NCI-H146 treated with DMSO at 0.1 percent for 48 hours (cell line): Measurements from ENCODE around the gene WDPCP.
"Not testable (repeated sequence)": the region's sequence is repeated elsewhere in the genome, so short reads cannot be mapped to it uniquely, and the experiment has no call there.

Experiments
- DNase-seq: peaks from one replicate; lab custom pipeline; 2025; ENCODE audit not compliant: unreplicated experiment; lab: John Stamatoyannopoulos, UW

The WDPCP gene

DNA sequence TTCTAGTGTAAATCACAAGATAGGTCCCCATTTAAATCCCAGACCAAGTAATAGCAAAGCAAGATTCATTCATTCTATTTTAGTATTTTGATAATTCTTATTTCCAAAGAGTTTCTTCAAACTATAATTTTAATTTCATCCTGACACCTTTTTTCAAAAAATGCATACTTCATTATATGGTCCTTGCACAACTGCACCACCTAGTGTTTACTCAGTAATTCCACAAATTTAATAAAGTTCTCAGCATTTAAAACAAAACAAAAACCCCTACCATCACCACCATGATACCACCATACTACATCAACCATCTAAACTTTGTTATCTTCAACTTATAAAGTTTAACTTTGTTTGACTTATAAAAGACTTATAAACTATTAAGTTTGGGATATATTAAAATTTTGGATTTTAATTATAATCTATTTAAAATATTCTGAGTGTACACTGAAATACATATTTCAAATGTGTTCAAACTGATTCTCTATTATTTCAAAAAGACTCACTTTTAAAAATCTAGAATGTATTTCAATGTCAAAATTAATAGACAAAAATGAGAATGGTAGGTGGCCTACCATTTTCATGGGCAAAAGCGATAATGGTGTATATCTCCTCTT is 44.2 kb downstream of the WDPCP start:
- DNase-seq = peak; percentile 3

DNA sequence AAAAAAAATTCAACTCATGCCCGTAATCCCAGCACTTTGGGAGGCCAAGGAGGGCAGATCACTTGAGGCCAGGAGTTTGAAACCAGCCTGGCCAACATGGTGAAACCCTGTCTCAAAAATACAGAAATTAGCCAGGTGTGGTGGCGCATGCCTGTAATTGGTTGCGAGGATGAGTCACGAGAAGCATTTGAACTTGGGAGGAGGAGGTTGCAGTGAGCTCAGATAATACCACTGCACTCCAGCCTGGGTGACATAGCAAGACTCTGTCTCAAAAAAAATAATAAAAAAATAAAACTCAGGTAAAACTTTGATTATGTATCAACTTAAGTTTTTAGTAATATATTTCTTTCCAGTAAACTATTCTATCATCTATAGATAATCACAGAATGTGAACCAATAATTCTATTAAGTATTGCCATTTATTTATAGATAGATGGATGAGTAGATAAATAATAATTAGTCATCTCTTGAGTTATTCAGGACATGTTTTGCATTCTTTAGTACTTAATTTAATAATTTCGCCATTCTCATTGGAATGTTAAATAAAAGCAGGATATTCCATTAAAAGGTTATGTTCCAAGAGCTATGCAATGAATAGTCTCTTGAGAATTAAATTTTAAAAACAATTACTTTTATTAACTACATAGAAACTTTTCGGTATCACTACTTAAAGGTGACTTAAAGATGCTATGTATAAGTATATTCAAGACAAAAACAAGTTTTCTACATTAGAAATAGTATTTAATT is 48.7 kb downstream of the WDPCP start:
- DNase-seq = no peak

DNA sequence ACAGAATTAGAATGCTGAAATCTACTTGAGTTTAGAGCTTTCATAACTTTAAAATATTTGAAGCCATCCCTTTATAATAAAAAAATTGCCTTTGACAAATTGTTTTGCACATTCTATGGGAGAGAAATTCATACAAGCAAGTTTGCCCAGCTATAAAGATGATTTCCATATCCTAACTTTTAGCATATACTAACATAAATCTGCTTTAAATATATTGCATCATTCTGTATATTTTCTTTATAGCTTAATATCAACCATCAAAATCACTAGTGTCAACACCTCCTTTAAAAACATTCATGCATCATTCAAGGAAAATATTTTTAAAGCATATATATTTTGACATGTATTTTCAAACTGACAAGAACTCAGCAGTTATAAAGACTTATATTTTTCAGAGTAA is 49.9 kb downstream of the WDPCP start:
- DNase-seq = no peak

DNA sequence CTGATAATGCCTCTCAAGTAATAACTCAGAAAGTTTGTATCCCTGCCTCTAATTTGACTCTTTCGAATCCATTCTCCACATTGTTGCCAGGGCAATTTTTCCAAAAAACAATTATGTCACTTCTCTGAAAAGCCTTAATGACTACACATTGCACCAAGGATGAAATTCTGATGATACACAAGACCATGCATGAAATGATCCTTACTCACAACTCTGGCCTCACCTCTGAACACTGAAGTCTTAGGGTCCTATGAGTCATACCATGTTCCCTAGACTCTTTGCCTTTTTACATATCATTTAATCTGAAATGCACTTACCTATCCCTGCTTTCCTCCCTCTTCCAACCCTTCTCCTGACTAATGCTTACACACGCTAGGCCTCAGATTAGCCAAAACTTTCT is 51.0 kb downstream of the WDPCP start:
- DNase-seq = no peak

DNA sequence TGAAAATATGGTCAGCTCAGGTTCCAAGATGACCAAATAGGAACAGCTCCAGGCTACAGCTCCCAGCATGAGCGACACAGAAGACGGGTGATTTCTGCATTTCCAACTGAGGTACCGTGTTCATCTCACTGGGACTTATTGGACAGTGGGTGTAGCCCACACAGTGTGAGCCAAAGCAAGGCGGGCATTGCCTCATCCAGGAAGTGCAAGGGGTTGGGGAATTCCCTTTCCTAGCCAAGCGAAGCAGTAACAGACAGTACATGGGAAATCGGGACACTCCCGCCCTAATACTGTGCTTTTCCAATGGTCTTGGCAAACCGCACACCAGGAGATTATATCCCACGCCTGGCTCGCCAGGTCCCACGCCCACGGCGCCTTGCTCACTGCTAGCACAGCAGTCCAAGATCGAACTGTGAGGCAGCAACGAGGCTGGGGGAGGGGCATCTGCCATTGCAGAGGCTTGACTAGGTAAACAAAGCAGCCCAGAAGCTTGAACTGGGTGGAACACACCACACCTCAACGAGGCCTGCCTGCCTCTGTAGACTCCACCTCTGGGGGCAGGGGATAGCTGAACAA is 57.5 kb downstream of the WDPCP start:
- no peak for DNase-seq

DNA sequence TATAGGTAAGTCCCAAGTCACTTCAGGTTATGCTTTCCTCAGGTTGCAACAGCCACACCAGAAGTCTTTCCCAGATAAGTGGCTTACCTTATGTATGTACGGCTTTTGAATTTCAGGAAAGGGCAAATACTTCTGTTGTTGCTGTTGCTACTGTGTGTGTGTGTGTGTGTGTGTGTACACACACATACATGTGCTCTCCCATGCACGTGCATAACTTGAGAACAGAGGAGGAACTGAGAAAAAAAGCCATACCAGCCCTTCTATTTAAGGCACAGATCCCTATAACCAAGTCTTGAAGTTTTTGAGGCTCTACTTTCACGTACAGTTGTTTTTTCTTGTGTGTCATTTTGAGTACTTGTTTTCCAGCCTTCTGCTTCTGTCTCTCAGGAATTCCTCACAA is 62.4 kb downstream of the WDPCP start:
- no peak for DNase-seq

DNA sequence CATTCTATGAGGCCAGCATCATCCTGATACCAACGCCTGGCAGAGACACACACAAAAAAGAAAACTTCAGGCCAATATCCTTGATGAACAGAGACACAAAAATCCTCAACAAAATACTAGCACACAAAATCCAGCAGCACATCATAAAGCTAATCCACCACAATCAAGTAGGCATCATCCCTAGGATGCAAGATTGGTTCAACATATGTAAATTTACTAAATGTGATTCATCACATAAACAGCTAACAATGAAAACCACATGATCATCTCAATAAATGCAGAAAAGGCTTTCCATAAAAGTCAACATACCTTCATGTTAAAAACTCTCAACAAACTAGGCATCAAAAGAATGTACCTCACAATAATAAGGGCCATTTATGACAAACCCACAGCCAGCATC is 65.3 kb downstream of the WDPCP start:
- no peak for DNase-seq

DNA sequence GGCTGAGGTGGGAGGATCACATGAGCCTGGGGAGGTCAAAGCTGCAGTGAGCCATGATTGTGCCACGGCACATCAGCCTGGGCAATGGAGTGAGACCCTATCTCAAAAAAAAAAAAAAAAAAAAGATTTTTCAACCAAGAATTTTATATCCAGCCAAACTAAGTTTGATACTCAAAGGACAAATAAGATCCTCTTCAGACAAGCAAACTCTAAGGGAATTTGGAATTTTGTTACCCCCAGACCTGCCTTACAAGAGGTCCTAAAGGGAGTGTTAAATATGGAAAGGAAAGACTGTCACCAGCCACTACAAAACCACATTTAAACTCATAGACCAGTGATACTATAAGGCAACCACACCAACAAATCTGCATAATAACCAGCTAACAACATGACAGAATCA is 67.5 kb downstream of the WDPCP start:
- DNase-seq = no peak

DNA sequence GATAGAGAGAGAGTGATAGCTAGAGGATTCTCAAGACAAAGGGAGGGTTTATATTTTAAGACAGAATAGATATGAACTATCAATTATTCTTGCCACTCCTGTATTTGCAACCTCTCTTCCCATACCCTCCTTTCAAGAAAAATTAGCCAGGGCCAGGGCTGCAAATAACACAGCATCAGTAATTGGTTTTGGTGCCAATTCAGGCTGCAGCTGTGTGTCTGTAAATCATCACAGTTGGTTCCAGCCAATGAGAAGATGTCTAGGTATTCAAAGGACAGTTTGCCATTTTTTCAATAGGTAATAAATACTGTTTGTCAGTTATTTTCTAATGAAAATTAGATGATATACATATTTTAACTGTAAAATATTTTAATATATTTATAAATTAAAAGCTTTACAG is 73.5 kb downstream of the WDPCP start:
- DNase-seq = no peak

DNA sequence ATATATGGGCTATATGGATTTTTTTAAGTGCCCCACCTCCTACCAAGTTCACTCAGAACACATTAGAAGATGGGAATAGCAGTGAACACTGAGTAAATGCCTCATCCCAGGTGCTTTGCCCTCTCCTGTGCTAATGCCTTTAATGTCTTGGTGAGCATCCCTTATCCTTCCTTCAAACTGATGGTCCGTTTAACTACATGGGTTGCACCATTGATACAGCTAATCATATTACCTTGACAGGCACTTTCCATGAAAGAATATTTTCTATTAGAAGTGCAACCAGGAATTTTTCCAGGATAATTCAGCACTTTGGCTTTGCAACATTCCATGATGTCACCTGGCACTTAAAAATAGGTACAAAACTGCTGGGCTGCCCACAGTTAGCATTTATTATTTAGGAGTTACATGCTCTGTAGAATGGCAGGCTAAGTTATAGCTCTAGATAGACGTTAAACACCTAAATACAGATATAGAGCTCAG is 74.0 kb downstream of the WDPCP start:
- DNase-seq = no peak

DNA sequence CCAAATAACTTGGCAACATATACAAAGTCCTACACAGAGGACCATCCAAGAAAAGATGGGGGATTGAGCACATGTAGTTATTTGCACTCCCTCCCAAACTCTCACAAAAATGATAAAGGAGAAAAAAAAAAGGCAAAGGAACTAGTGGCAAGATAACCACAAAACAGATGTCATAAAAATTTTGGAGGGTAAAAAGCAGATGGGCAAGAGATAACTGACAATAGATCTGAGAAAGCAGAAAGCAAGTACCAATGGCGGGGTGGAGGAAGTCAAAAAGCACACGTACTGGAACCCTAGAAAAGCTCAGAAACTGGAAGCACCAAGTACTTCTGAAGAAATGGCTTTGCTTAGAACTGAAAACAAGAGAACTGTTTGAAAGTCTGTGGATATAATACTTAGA is 82.0 kb downstream of the WDPCP start:
- no peak for DNase-seq

DNA sequence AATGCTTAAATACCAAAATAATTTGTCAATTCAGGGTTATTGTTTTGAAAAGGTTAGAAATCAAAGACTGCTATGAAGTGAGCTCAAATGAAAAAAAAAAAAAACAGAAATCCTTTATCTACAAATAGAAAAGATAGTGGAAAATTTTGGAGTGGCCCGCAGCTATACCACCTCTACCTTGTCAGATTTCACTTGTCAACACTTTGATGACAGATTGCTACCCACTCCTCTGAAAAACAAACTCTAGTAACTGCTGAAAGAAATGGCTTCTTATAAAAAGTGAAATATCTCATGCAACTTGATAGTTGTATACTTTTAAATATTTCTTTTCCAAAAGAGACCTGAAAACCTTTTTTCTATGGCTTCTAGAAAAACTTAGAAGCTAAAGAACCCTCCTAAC is 84.5 kb downstream of the WDPCP start:
- DNase-seq = no peak

DNA sequence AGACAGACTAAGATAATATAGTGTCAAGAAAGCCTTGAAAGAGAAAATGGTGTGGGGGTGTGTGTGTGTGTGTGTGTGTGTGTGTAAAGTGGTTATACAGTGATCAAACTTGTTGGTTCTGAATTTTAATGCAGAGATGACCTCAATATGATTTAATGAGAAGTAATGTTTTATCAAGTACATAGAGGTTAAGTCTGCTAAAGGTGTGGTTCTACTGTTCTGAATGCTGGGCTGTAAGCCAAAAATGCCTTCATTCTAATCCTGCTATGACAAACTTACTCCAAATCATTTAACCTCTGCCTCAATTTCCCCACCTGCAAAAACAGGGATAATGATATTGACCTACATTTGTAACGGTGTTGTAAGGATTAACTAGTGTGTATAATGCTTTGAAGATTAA is 87.9 kb downstream of the WDPCP start:
- DNase-seq = no peak

DNA sequence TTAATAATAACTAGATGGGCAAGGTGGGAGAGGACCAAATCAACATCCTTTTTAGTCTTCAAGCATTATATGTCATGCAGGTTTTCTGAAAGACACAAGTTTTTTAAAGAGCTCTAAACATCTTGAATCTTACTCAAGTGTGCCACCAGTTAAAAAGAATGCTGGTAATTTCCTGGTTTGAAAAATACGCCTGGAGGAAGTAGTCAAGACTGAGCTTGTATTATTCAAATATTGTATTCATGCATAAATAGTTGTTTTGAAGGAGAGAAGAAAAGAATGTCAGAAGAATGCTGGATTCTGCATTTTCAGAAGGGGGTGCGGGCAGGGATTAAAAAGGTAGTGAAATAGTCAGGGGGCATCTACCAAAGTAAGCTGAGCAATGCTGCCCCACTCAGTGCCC is 90.7 kb downstream of the WDPCP start:
- no peak for DNase-seq

DNA sequence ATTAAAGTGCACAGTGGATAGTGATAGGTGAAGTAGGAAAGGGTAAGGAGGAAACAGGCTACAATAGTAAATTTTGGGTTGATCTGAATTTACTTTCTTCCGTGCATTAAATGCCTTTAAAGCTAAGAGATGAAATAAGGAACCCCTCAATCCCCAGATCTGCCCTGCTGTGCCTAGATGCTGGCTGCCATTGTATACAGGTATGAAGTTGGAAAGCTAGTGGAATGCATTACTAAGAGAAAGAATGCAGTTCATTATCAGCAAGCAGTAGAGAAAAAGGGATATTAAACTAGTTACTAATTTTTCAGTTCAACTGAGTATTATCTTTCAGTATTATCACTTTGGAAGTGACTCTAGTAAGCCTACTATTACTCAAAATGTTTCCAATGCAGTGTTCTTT is 93.3 kb downstream of the WDPCP start:
- no peak for DNase-seq

DNA sequence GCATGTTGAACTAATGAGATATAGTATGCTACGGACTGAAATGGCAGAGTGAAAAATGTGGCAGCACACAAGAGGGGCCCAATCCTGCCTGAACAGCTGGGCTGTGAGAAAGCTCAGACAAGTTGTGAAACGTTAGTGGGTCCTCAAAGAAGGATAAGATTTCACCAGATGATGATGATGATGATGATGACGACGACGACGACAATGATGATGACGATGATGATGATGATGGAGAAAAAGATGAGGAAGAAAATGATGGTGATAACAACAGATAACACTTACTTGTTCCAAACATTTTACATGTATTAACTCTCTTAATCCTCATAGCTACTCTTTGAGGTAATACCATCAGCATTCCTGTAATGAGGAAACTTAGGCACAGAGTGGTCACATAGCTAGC is 94.2 kb downstream of the WDPCP start:
- no peak for DNase-seq

DNA sequence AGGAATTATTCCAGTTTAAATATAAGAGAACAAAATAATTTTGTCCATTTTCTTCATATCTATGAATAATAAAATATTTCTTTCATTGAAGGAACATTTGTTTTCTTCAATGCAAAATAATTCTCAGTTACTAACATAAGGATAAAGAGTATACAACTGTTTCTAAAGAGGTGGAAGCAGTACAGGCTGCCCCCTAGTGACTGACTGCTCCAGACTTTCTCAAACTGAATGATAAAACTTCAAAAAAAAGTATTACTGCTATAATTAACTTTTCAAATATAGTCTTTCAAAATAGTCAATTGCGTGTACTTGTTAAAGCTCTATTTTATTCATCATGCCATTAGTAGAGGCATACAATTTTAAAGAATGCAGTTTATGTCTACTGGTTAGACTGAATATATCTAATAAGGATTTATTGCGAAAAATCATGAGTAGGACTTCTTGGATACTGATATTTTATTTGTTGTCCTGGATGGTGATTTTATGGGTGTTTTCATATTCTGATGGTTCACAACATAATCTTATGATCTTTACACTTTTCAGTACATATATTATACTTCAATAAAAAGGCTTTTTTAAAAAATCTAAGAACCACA is 100.1 kb downstream of the WDPCP start:
- DNase-seq = no peak

DNA sequence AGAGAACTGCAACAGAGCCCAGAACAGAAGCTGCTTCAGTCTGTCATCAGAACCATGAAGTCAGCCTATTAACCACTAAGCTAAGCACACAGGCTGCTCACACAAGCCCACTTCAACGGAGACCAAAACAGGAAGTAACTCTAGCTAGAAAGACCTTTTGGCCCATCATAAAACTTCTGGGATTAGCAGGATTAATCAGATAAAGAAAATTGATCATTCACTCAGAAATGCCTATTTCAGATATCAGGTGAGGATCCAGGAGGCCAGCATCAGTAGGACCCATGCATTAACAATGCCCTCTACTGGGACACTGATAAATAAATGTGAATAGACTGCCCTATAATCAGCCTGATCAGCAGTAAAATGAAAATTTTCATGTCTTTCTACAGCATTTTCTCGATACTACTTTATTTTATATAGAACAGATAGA is 101.4 kb downstream of the WDPCP start:
- DNase-seq = peak; percentile 37

DNA sequence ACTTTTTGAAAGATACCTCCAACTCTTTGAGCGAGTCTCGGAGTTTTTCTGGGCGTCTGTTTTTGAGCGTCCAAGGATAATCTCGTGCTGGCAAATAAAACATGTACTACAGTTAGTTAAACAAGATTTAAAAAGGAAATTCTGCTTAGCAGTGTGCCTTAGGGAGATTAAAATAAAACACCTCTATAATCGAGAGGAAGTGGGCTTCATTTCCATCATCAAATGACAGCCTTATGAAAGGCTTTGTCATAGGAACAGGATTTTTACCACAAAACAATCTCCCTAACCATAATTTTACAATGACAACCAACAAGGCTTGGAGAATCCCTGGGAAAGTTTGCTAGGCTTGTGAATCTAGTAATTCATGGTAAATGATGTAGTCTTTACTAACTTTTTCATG is 103.4 kb downstream of the WDPCP start:
- no peak for DNase-seq

DNA sequence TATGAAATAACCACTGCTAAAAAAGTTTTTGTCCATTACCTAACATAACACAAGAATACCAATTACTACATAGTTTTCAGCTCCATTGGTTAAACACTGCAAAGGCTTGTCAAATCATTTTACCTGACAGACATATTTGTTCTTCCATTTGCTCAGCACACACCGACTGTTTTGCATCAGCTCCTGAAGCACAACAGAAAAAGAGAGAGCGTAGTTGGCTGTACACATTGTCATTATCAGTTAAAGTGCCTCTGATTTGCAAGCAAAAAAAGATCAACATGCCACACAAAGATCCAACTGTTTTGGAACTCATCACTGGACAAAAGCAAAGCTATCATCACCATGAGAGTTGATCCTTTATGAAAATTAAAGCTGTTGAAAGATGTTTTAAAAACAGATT is 103.8 kb downstream of the WDPCP start:
- DNase-seq = no peak

DNA sequence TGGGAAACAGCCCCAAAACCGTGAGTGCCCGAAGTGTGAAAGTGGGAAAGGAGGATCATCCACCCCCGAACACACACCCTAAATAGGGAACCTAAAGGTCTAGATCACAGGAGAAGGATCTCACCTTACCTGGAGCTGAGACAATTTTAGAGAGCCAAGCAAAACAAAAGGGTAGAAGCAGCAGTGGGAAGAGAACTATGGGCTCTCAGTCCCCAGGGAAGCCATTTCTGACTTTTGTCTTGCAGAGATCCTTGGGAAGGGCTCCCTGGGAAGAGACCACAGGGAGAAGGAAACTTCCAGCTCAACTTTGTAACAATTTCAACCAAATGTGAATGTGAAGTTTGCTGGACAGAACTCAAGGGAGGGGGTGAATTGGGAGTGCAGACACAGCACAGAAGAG is 110.6 kb downstream of the WDPCP start:
- DNase-seq = no peak

DNA sequence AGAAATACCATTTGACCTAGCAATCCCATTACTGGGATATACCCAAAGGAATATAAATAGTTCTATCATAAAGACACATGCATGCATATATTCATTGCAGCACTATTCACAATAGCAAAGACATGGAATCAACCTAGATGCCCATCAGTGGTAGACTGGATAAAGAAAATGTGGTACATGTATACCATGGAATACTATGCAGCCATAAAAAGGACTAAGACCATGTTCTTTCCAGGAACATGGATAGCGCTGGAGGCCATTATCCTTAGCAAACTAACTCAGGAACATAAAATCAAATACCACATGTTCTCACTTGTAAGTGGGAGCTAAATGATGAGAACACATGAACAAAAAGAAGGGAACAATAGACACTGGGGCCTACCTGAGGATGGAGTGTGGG is 119.0 kb downstream of the WDPCP start:
- DNase-seq = not testable (repeated sequence)
